K562 (cell line): ENCODE measurements around the gene MAST4. TPM values are rescaled to one million over a fixed set of nuclear protein-coding genes. Genes with fewer than 3 reads are reported as not detected.

Source experiments
- ATAC-seq: fragments of 200-7000 bp; cut with Tn5 transposase; 3 replicates; pipeline ENCODE4 v1.9.1; 2020; ENCODE audit warnings: moderate library complexity
- BruUV-seq: library from RNA; stranded (reverse); fragments of 400-500 nt; replicated peaks from 2 replicates; lab custom pipeline; 2021; lab: Mats Ljungman, UMichigan
- CTCF ChIA-PET: fragments of 300-600 bp; formaldehyde crosslinking; extraction: SDS; loops from one replicate; lab custom pipeline; 2021; ENCODE audit warnings: low intra/inter-chr PET ratio; lab: Yijun Ruan, JAX
- POLR2A ChIA-PET: fragments of 300-600, 350-650 bp; sonication (Branson Sonifier 250); formaldehyde crosslinking; extraction: SDS; loops from one replicate; lab custom pipeline; 2021; ENCODE audit warnings: antibody characterized with exemption, inconsistent platforms; lab: Yijun Ruan, JAX
- DNase-seq, 4 experiments: peaks; one replicate each; pipeline versions ENCODE4 v3.0.0 to v3.0.0-alpha.2; 2011 to 2018; ENCODE audit warnings: low spot score in 3 of 4, mixed read lengths in 3 of 4; ENCODE audit errors: extremely low read depth in 1 of 4
- FAIRE-seq: peaks from 2 replicates; lab custom pipeline; 2011; peaks lifted over from hg19 to GRCh38; lab: Jason Lieb, UNC
- H2AFZ ChIP-seq: 2 replicates; pipeline ENCODE4 v1.6.0; 2011; ENCODE audit warnings: low read depth, low read length, control low read depth, inconsistent platforms
- H3K27ac ChIP-seq: fragments of 200-600 bp; 3 replicates; pipeline ENCODE4 v1.8.0; 2011; ENCODE audit warnings: low read depth, mild to moderate bottlenecking, control low read depth, inconsistent platforms, low read length, moderate library complexity, mixed read lengths; ENCODE audit errors: extremely low read depth
- H3K27me3 ChIP-seq, 2 experiments: fragments of 300-600 bp in 1 of 2; 2 replicates in 1 of 2; 3 replicates in 1 of 2; pipeline versions ENCODE4 v1.6.0 to v1.8.0; 2011; ENCODE audit warnings: inconsistent platforms in 2 of 2, low read length in 2 of 2, mild to moderate bottlenecking in 1 of 2, mixed read lengths in 1 of 2, moderate library complexity in 1 of 2; ENCODE audit not compliant: control insufficient read depth in 2 of 2, insufficient read depth in 2 of 2
- H3K36me3 ChIP-seq: fragments of 300-600 bp; 3 replicates; pipeline ENCODE4 v1.8.0; 2011; ENCODE audit warnings: mild to moderate bottlenecking, low read length, inconsistent platforms; ENCODE audit not compliant: control insufficient read depth, insufficient read depth
- H3K4me1 ChIP-seq, 2 experiments: fragments of 200-600 bp in 1 of 2; replicated peaks in 1 of 2; 2 replicates in 1 of 2; 3 replicates in 1 of 2; pipeline versions ENCODE4 v1.5.1 to v1.8.0; 2011; ENCODE audit warnings: inconsistent platforms in 2 of 2, low read length in 2 of 2, mild to moderate bottlenecking in 1 of 2, mixed read lengths in 1 of 2, moderate library complexity in 1 of 2; ENCODE audit not compliant: control insufficient read depth in 2 of 2, insufficient read depth in 2 of 2
- H3K4me2 ChIP-seq: 2 replicates; pipeline ENCODE4 v1.6.1; 2011; ENCODE audit warnings: low read length, control low read depth, inconsistent platforms, mixed read lengths; ENCODE audit not compliant: insufficient read depth
- H3K4me3 ChIP-seq: fragments of 200-600 bp; sonication (generic), shearing (Covaris generic); 2 replicates; pipeline ENCODE4 v1.5.1; 2016; ENCODE audit warnings: control low read depth, inconsistent platforms
- H3K79me2 ChIP-seq: fragments of 200-600 bp; 3 replicates; pipeline ENCODE4 v1.8.0; 2011; ENCODE audit warnings: low read length, inconsistent platforms; ENCODE audit not compliant: control insufficient read depth, insufficient read depth
- H3K9ac ChIP-seq, 2 experiments: 2 replicates each; pipeline versions ENCODE4 v1.6.0 to v1.6.1; 2011; ENCODE audit warnings: low read depth in 2 of 2, low read length in 2 of 2, control low read depth in 1 of 2, inconsistent platforms in 1 of 2, mild to moderate bottlenecking in 1 of 2, mixed read lengths in 1 of 2; ENCODE audit not compliant: insufficient read depth in 1 of 2
- H3K9me1 ChIP-seq: one replicate; pipeline ENCODE4 v1.6.0; 2011; ENCODE audit warnings: inconsistent platforms, mild to moderate bottlenecking, low read length, moderate library complexity; ENCODE audit not compliant: control insufficient read depth, insufficient read depth
- H3K9me3 ChIP-seq: replicated peaks from 2 replicates; pipeline ENCODE4 v1.5.1; 2011; ENCODE audit warnings: low read depth, low read length, inconsistent platforms; ENCODE audit not compliant: control insufficient read depth, insufficient read depth
- H4K20me1 ChIP-seq: replicated peaks from 2 replicates; pipeline ENCODE4 v1.6.1; 2011; ENCODE audit warnings: low read length, inconsistent platforms, mixed read lengths; ENCODE audit not compliant: control insufficient read depth, insufficient read depth
- ARID3B ChIP-seq: fragments of 250-450 bp; sonication (Bioruptor Pico); IDR thresholded peaks from 2 replicates; pipeline ENCODE4 v1.4.0; 2020; ENCODE audit warnings: borderline replicate concordance
- ATF7 ChIP-seq: fragments of 450-650 bp; IDR thresholded peaks from 2 replicates; pipeline ENCODE4 v1.7.1; 2014; ENCODE audit warnings: mild to moderate bottlenecking, moderate library complexity
- CCNT2 ChIP-seq: IDR thresholded peaks from 2 replicates; pipeline ENCODE4 v1.6.1; 2011; ENCODE audit warnings: borderline replicate concordance, low read depth, mild to moderate bottlenecking, moderate library complexity, mixed read lengths, low read length; ENCODE audit not compliant: insufficient read length; ENCODE audit errors: extremely low read depth
- CLOCK ChIP-seq: fragments of 250-450 bp; sonication (Bioruptor Pico); IDR thresholded peaks from 2 replicates; pipeline ENCODE4 v1.4.0; 2020; ENCODE audit warnings: mild to moderate bottlenecking, moderate library complexity, borderline replicate concordance
- DNMT1 ChIP-seq: fragments of 450-650 bp; IDR thresholded peaks from 2 replicates; pipeline ENCODE4 v1.6.1; 2016; ENCODE audit warnings: antibody characterized with exemption, mild to moderate bottlenecking
- MBD1 ChIP-seq: fragments of 250-450 bp; sonication (Bioruptor Pico); IDR thresholded peaks from 2 replicates; pipeline ENCODE4 v1.8.0; 2022; ENCODE audit warnings: inconsistent platforms
- TEAD1 ChIP-seq, 2 experiments: fragments of 450-650 bp in 1 of 2; sonication (generic) in 1 of 2; formaldehyde crosslinking; IDR thresholded peaks; 2 replicates each; pipeline versions ENCODE4 v1.4.0 to v1.8.0; 2020 to 2022; ENCODE audit warnings: mild to moderate bottlenecking in 2 of 2, missing genetic modification reagents in 1 of 2
- XRCC4 ChIP-seq: IDR thresholded peaks from one replicate; pipeline ENCODE4 v1.6.1; 2011; ENCODE audit not compliant: insufficient read depth, insufficient read length; ENCODE audit errors: extremely low read depth
- ZNF124 ChIP-seq: sonication (generic); formaldehyde crosslinking; IDR thresholded peaks from 2 replicates; pipeline ENCODE4 v1.8.1; 2022; ENCODE audit warnings: missing genetic modification reagents
- ZNF217 ChIP-seq: sonication (generic); formaldehyde crosslinking; IDR thresholded peaks from 2 replicates; pipeline ENCODE4 v1.8.0; 2022; ENCODE audit warnings: mild to moderate bottlenecking, missing genetic modification reagents
- WGBS: fragments of 100-300 bp; shearing (Covaris generic); methylation state at CpG from one replicate; pipeline ENCODE4 v1.1.6; 2016; ENCODE audit warnings: low coverage, mixed read lengths; ENCODE audit not compliant: insufficient coverage; ENCODE audit errors: missing lambda C conversion rate; 5-methylcytosine and 5-hydroxymethylcytosine counted together
- in situ Hi-C: fragments of 300-500 bp; cut with MboI; formaldehyde crosslinking; loops from 4 replicates; pipeline ENCODE4 v1.15.0; 2018; ENCODE audit warnings: inconsistent platforms, mixed read lengths
- intact Hi-C: fragments of 100-400 bp; cut with micrococcal nuclease; formaldehyde crosslinking; loops from 2 replicates; pipeline ENCODE4 v1.14.2; 2022
- polyA plus RNA-seq, 8 experiments: library from polyadenylated mRNA; depleted of rRNA in 4 of 8; stranded (reverse) in 5 of 8; unstranded in 3 of 8; fragments of >200 nt; fragmentation: Nextera tagmentation in 2 of 8; fragmentation: Illumina TruSeq in 1 of 8; extraction: Ambion mirVana in 2 of 8; extraction: Trizol in 1 of 8; gene quantifications; 2 replicates each; pipeline versions ENCODE4 v1.2.1 to v1.2.3, GENCODE V29; 2011 to 2014; ENCODE audit warnings: inconsistent platforms in 1 of 8, missing spikeins in 1 of 8
- total RNA-seq, 7 experiments: library from RNA; depleted of rRNA in 6 of 7; stranded (reverse); fragments of >200 nt in 6 of 7; fragmentation: Illumina TruSeq in 2 of 7; extraction: Trizol in 2 of 7; gene quantifications; 2 replicates each; pipeline versions ENCODE4 v1.2.1 to v1.2.3, GENCODE V29; 2011 to 2021; ENCODE audit warnings: low replicate concordance in 1 of 7

The MAST4 gene
- total and polyA plus RNA-seq, 9 of the 15 experiments (the other 6 are each of a cell fraction or from before 2014, with no cell fraction given): 0.88 to 10.1 (median 5.2) TPM

- no peak for FAIRE-seq
- no peak for DNase-seq
- no peak overlapping the region for H2AFZ ChIP-seq
- no peak overlapping the region for H3K27ac ChIP-seq
- WGBS: 7% methylated on average over 10 of the region's 10 CpGs
- in situ Hi-C loops: no loop called here
- H3K9me1 ChIP-seq: no peaks in the 10 kb centered on the region
- H3K4me3 ChIP-seq: no peak overlapping the region
- intact Hi-C loops: no loop called here
- H3K9me3 ChIP-seq: no peaks in the 10 kb centered on the region
- POLR2A ChIA-PET: no interaction called here
- H4K20me1 ChIP-seq: no peaks in the 10 kb centered on the region
- ATAC-seq: no peak
- TF ChIP-seq TEAD1 (CRISPR knock-in tag; IDR thresholded peaks at IDR 0.05): no peak
- TF ChIP-seq ATF7: no peak
- TF ChIP-seq ARID3B: no peak
- TF ChIP-seq MBD1 (CRISPR knock-in tag): no peak
- TF ChIP-seq ZNF217 (CRISPR knock-in tag): no peak
- no peak for TF ChIP-seq XRCC4
- TF ChIP-seq CCNT2: no peak
- TF ChIP-seq CLOCK: no peak
- TF ChIP-seq DNMT1: no peak
- TF ChIP-seq ZNF124 (CRISPR knock-in tag): no peak
- H3K4me1 ChIP-seq: no peaks in the 10 kb centered on the region
- H3K27me3 ChIP-seq: peaks cover 13 to 16% of the 10 kb centered on the region in 2 experiments; a peak in 4 of 5 replicates
- CTCF ChIA-PET: no interaction called here
- no peaks in the 10 kb centered on the region for H3K79me2 ChIP-seq
- H3K4me2 ChIP-seq: no peak overlapping the region
- H3K9ac ChIP-seq: no peak overlapping the region
- no TSS peak for BruUV-seq
- H3K36me3 ChIP-seq: no peaks in the 10 kb centered on the region
These were observed 362.2 kb downstream of the MAST4 start for GRCh38 chr5:66958201-66958979.
